Ascending aorta (tissue), 2 donors: ENCODE data around the gene BAG5. TPM values are rescaled to one million over a fixed set of nuclear protein-coding genes. Genes with fewer than 3 reads are reported as not detected.
A peak's percentile ranks its signal among the peaks of the same experiment; 100 is the strongest.

ENCODE experiments used
- DNase-seq, 2 donors: peaks; one replicate each; pipeline ENCODE4 v3.0.0-alpha.2; 2019; ENCODE audit warnings: low spot score in 2 of 2
- H3K27ac ChIP-seq, 2 donors: fragments of 200-600 bp; sonication (generic); one replicate each; pipeline ENCODE4 v1.5.1; 2016 to 2017; ENCODE audit warnings: mild to moderate bottlenecking in 1 of 2
- H3K27me3 ChIP-seq: fragments of 200-600 bp; sonication (generic); one replicate; pipeline ENCODE4 v1.5.1; 2017
- H3K36me3 ChIP-seq, 2 donors: fragments of 200-600 bp; sonication (generic); one replicate each; pipeline ENCODE4 v1.5.1; 2016
- H3K4me1 ChIP-seq, 2 donors: fragments of 200-600 bp; sonication (generic); one replicate each; pipeline ENCODE4 v1.5.1; 2016 to 2017; ENCODE audit warnings: mild to moderate bottlenecking in 1 of 2
- H3K4me3 ChIP-seq, 2 donors: fragments of 200-600 bp; sonication (generic); one replicate each; pipeline ENCODE4 v1.5.1; 2016 to 2017; ENCODE audit warnings: mild to moderate bottlenecking in 1 of 2
- H3K9me3 ChIP-seq, 2 donors: fragments of 200-600 bp; sonication (generic); one replicate each; pipeline ENCODE4 v1.5.1; 2016
- CTCF ChIP-seq, 3 experiments: fragments of 200-600 bp in 2 of 3; fragments of 450-650 bp in 1 of 3; sonication (generic) in 2 of 3; IDR thresholded peaks; one replicate each; pipeline ENCODE4 v1.5.1; 2016 to 2019; ENCODE audit warnings: antibody characterized with exemption in 3 of 3, mild to moderate bottlenecking in 1 of 3, moderate library complexity in 1 of 3
- intact Hi-C: fragments of 100-400 bp; cut with DNase I; formaldehyde crosslinking; loops from one replicate; pipeline ENCODE4 v1.15.1; 2023
- total RNA-seq: library from RNA; depleted of rRNA; stranded (reverse); fragments of >200 nt; gene quantifications from one replicate; pipeline ENCODE4 v1.1.0, GENCODE V29; 2016

BAG5 gene
- total RNA-seq, 1 donor from 2014 or later = 7.1 TPM

GRCh38 chr14:103558071-103558882 is 4.2 kb downstream of the BAG5 start:
- peaks cover 5 to 38% of the 10 kb centered on the region in 2 donors for H3K4me1 ChIP-seq
- H3K27ac ChIP-seq = peak overlapping the region in 1 of 2 donors; percentile 28
- TF ChIP-seq CTCF (IDR thresholded peaks at IDR 0.05) = no peak
- no peaks in the 10 kb centered on the region for H3K27me3 ChIP-seq
- H3K4me3 ChIP-seq = no peak overlapping the region
- peaks cover 18 to 32% of the 10 kb centered on the region in 2 donors for H3K36me3 ChIP-seq
- H3K9me3 ChIP-seq = no peaks in the 10 kb centered on the region
- intact Hi-C loops = loop anchor here (10.0 kb wide), 2 partner anchors 223 to 1243 kb away; partner anchors contain the start of genes EIF5 and ZNF839
- DNase-seq = no peak

GRCh38 chr14:103556946-103557758 is 5.3 kb downstream of the BAG5 start:
- intact Hi-C loops = loop anchor here (10.0 kb wide), 2 partner anchors 222 to 1242 kb away; partner anchors contain the start of genes EIF5 and ZNF839
- H3K27ac ChIP-seq = peak overlapping the region; percentile 6 to 15
- H3K4me1 ChIP-seq = peaks cover 4 to 44% of the 10 kb centered on the region in 2 donors
- no peak for TF ChIP-seq CTCF (IDR thresholded peaks at IDR 0.05)
- no peak overlapping the region for H3K4me3 ChIP-seq
- DNase-seq = no peak
- H3K9me3 ChIP-seq = no peaks in the 10 kb centered on the region
- no peaks in the 10 kb centered on the region for H3K27me3 ChIP-seq
- H3K36me3 ChIP-seq = peaks cover 18 to 32% of the 10 kb centered on the region in 2 donors

- peaks cover 18 to 32% of the 10 kb centered on the region in 2 donors for H3K36me3 ChIP-seq
- H3K27ac ChIP-seq = peak overlapping the region in 1 of 2 donors; percentile 24
- H3K4me3 ChIP-seq = no peak overlapping the region
- H3K27me3 ChIP-seq = no peaks in the 10 kb centered on the region
- intact Hi-C loops = loop anchor here (10.0 kb wide), 2 partner anchors 221 to 1241 kb away; partner anchors contain the start of genes EIF5 and ZNF839
- H3K9me3 ChIP-seq = no peaks in the 10 kb centered on the region
- TF ChIP-seq CTCF (IDR thresholded peaks at IDR 0.05) = no peak
- DNase-seq = no peak
- H3K4me1 ChIP-seq = peaks cover 13 to 47% of the 10 kb centered on the region in 2 donors
These were observed 6.7 kb downstream of the BAG5 start for GRCh38 chr14:103555559-103556337.

GRCh38 chr14:103552846-103553210 is 9.6 kb downstream of the BAG5 start:
- TF ChIP-seq CTCF (IDR thresholded peaks at IDR 0.05) = no peak
- Histone ChIP-seq H3K27ac (peak overlapping the region; percentile 95 to 97), H3K4me3 (no peak overlapping the region), H3K4me1 (peaks cover 19 to 44% of the 10 kb centered on the region in 2 donors), H3K9me3 (no peaks in the 10 kb centered on the region), H3K27me3 (no peaks in the 10 kb centered on the region), H3K36me3 (peaks cover 0 to 8% of the 10 kb centered on the region in 2 donors)
- no peak for DNase-seq
- intact Hi-C loops = loop anchor here (10.0 kb wide), 2 partner anchors 218 to 1238 kb away; partner anchors contain the start of genes EIF5 and ZNF839
